GM19239 (cell line): ENCODE measurements around the gene S100A12.
"Not testable (repeated sequence)": the region's sequence is repeated elsewhere in the genome, so short reads cannot be mapped to it uniquely, and the experiment has no call there.

Experiments used
- DNase-seq: peaks from one replicate; pipeline ENCODE4 v3.0.0; 2011; ENCODE audit warnings: low spot score; ENCODE audit not compliant: insufficient read length
- FAIRE-seq: peaks from 2 replicates; lab custom pipeline; 2011; peaks lifted over from hg19 to GRCh38; lab: Jason Lieb, UNC

Gene S100A12

GRCh38 chr1:153375511-153375910 lies at the start of gene S100A12:
Gene S100A12, minus strand, starts transcription at chr1:153375621. Its CDS starts 1,029 bp downstream, at chr1:153374592.
- no peak for FAIRE-seq
- DNase-seq = no peak

- peak; percentile 41 for DNase-seq
- peak; percentile 71 for FAIRE-seq
Measured at GRCh38 chr1:153422450-153423068, 47.1 kb upstream of the S100A12 start.

- DNase-seq (no peak), FAIRE-seq (no peak)
Measured at GRCh38 chr1:153420306-153420705, 44.9 kb upstream of the S100A12 start.

GRCh38 chr1:153419436-153419793 lies 44.0 kb upstream of the S100A12 start:
- FAIRE-seq, DNase-seq: not testable (repeated sequence)

GRCh38 chr1:153418758-153419435 lies 43.5 kb upstream of the S100A12 start:
- not testable (repeated sequence) for DNase-seq, FAIRE-seq

- no peak for DNase-seq
- FAIRE-seq = no peak
Measured at GRCh38 chr1:153417136-153417888, 41.9 kb upstream of the S100A12 start.

- FAIRE-seq (no peak), DNase-seq (no peak)
Measured at GRCh38 chr1:153415850-153416570, 40.6 kb upstream of the S100A12 start, which contains the start of gene S100A7A. Gene S100A7A, plus strand, starts transcription at chr1:153416520. Its CDS starts 1,563 bp downstream, at chr1:153418083.

- not testable (repeated sequence) for FAIRE-seq, DNase-seq
Measured at GRCh38 chr1:153413961-153414360, 38.5 kb upstream of the S100A12 start.

- FAIRE-seq = not testable (repeated sequence)
Measured at GRCh38 chr1:153407274-153407673, 31.9 kb upstream of the S100A12 start.

GRCh38 chr1:153405825-153406599 lies 30.6 kb upstream of the S100A12 start:
- not testable (repeated sequence) for DNase-seq, FAIRE-seq

More at GRCh38 chr1:153407274-153407673, 31.9 kb upstream of the S100A12 start:
- DNase-seq = not testable (repeated sequence)

- DNase-seq = peak; percentile 48
- FAIRE-seq = no peak
Measured at GRCh38 chr1:153404768-153405167, 29.3 kb upstream of the S100A12 start.

GRCh38 chr1:153404086-153404635 lies 28.7 kb upstream of the S100A12 start:
- no peak for DNase-seq
- FAIRE-seq = no peak

- FAIRE-seq (no peak), DNase-seq (no peak)
Measured at GRCh38 chr1:153403421-153404085, 28.1 kb upstream of the S100A12 start.

GRCh38 chr1:153402226-153402625 lies 26.8 kb upstream of the S100A12 start:
- FAIRE-seq = no peak

GRCh38 chr1:153401461-153401860 lies 26.0 kb upstream of the S100A12 start:
- DNase-seq (no peak), FAIRE-seq (no peak)

More at GRCh38 chr1:153402226-153402625, 26.8 kb upstream of the S100A12 start:
- DNase-seq = no peak

GRCh38 chr1:153400244-153400643 lies 24.8 kb upstream of the S100A12 start:
- DNase-seq (no peak), FAIRE-seq (no peak)

GRCh38 chr1:153399401-153400055 lies 24.1 kb upstream of the S100A12 start:
- FAIRE-seq (no peak), DNase-seq (no peak)
